GM12874 (cell line): ENCODE measurements around the gene PCNX3.

ENCODE experiments used
- CTCF ChIP-seq: IDR thresholded peaks from 2 replicates; pipeline ENCODE4 v1.5.1; 2011; ENCODE audit warnings: low read depth, mild to moderate bottlenecking, control low read depth, low read length, moderate library complexity; ENCODE audit not compliant: insufficient read depth

Gene PCNX3

DNA sequence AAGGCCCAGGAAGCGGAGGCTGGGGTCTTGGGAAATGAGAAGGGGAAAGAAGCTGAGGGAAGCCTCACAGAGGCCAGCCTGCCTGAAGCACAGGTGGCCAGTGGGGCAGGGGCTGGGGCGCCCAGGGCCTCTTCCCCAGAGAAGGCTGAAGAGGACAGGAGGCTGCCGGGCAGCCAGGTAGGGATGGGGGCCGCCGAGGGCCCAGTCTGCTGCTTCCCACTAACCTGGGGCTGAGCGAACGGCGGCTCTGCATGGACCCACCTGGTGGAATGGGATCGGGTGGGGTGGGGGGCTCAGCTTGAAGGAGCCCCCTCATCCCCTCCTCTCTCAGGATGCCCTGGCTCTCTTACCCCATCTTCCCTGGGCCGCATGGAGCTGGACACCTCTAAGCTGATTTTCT is 32.0 kb upstream of the PCNX3 start:
- TF ChIP-seq CTCF = no peak

- TF ChIP-seq CTCF = no peak
Observed at GRCh38 chr11:65584106-65584505, 31.5 kb upstream of the PCNX3 start.

GRCh38 chr11:65584723-65585171 is 30.8 kb upstream of the PCNX3 start:
- no peak for TF ChIP-seq CTCF

DNA sequence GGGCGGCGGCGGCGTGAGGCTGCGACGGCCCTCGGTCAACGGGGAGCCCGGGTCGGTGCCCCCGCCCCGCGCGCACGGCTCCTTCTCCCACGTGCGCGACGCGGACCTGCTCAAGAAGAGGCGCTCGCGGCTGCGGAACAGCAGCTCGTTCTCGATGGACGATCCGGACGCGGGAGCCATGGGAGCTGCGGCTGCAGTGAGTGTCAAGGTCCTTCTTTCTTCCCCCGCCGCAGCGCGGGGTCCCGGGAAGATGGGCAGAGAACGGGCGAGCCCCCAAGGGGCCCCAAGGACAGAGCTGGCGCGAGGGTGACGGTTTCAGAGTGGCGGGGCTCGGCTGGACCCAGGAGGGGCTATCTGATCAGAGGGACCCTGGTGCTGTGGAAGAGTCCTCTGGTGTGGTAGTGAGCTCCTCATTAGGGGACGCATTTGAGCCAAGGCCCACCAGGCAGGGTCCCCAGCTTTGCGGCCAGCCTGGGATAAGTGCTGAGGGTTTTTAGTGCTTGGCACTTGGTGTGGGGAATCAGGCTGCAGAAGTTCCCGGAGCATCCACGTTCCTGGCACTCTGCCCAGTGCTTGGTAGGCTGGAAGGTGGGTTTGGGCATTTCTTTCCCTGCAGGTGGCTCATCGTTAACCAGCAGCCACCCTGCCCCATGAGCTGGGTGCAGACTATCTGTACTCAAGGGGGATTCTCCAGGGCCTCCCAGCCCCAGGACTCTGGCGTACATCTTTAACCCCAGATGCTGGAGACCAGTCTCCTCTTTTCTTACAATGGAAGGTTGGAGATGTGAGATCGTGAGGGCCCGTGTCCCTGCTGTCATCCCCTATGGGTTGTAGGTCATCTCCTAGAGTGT is 30.0 kb upstream of the PCNX3 start:
- TF ChIP-seq CTCF = no peak

- no peak for TF ChIP-seq CTCF
Observed at GRCh38 chr11:65586247-65586630, 29.3 kb upstream of the PCNX3 start.

DNA sequence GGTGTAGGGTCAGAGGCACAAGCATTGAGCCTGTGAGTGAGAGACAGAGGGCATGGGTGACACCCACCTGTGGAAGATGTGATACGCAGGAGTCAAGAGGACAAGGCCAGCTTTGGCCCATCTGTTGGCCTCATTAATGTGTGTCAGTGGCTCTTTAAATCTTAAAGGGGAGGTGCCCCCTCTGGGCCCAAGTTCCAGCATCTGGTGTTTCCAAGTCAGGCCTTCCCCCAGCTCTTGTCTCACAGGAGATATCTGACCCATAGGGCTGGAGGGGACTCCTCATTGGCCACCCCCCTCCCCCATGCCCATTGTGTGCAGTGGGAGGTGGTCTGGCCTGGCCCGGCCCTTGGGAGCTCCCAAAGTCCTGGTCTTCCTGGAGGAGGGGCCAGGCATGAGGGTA is 28.9 kb upstream of the PCNX3 start:
- no peak for TF ChIP-seq CTCF

DNA sequence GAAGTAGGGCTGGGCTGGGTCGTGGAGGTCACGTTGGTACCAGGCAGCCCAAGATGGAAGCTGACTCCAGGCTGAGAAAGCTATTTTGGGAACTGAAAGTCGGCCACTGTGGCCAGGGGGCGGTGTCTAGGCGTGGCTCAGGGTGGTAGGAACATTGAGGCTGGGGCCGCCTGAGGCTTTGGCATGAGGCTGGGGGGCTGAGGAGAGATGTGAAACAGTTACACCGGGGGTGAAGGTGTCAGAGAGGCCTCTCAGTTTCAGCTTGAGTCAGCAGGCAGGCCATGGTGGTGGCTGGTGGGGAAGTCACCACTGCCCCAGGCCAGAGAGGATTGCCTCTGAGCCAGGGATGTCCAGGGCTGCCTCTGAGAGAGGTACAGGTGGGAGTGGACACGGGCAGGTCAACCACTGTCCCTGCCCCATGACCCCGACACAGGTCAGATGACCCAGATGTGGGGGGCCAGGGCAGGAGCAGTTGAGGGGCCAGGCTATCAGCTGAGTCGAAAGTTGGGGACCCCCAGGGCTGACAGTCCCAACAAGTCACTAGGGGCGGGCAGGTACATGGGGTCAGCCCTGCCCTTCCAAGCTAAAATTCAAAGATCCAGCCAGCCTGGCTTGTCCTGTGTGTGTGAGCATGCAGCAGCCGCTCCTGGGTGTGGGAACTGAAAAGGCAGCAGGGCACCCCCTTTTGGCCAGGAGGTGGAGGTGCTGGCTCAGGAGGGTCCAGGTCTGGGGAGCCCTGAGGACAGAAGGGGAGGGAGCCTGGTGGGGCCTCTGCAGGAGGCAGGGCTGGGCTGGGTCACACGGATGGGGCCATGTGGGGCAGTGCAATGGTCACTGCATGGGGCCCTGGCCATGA is 27.1 kb upstream of the PCNX3 start:
- TF ChIP-seq CTCF = peak; percentile 90
